ENCODE measurements around the gene RPL13A. TPM values are rescaled to one million over a fixed set of nuclear protein-coding genes. Genes with fewer than 3 reads are reported as not detected.

Gene RPL13A
- total and polyA plus RNA-seq, 9 of the 15 experiments (the other 6 are each of a cell fraction or from before 2014, with no cell fraction given), result 1,744 to 5,482 (median 2,949) TPM

DNA sequence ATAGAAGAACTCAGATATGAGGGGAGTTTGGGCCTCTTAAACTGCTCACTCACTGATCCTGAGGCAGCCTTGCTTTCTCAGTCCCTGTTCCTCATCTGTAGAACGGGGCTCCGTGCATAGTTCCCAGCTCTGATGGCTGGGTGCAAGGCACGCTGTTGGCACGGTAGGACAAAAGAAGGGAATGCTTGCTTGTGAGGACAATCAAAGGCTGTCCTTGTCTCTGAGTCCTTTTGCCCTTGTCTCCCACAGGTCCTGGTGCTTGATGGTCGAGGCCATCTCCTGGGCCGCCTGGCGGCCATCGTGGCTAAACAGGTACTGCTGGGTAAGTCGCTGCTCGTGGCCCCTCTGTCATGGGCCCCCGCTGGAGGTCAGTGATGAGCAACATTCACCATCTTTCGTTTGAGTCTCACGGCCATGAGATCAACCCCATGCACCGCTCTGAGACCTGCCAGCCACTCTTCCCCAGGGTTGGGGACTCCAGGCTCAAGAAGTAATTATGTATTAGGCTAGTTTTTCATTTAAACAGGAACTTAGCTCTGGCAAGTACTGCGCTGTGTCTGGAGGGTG lies 2.3 kb downstream of the RPL13A start (continued):
- TF ChIP-seq TAF7 (tag; IDR thresholded peaks at IDR 0.05), result no peak
- TF ChIP-seq SMARCE1 (IDR thresholded peaks at IDR 0.05), result no peak
- no peak for TF ChIP-seq ZNF76 (CRISPR knock-in tag; IDR thresholded peaks at IDR 0.05; ENCODE audit: borderline replicate concordance)
- TF ChIP-seq, protein P1, sequence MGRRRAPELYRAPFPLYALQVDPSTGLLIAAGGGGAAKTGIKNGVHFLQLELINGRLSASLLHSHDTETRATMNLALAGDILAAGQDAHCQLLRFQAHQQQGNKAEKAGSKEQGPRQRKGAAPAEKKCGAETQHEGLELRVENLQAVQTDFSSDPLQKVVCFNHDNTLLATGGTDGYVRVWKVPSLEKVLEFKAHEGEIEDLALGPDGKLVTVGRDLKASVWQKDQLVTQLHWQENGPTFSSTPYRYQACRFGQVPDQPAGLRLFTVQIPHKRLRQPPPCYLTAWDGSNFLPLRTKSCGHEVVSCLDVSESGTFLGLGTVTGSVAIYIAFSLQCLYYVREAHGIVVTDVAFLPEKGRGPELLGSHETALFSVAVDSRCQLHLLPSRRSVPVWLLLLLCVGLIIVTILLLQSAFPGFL (CRISPR knock-in tag; IDR thresholded peaks at IDR 0.05), result peak; percentile 99; the same call in 1 of the 2 replicates
- 0 out of 2 replicates have a peak, but pooled peaks have one; percentile 29 for TF ChIP-seq RUNX1 (IDR thresholded peaks at IDR 0.05; ENCODE audit: low read depth)
- peak; percentile 80 for TF ChIP-seq ESRRA (IDR thresholded peaks at IDR 0.05; ENCODE audit: borderline replicate concordance, low read depth)
- no peak for TF ChIP-seq NR2C2 (CRISPR knock-in tag; IDR thresholded peaks at IDR 0.05)
- TF ChIP-seq NR2C2 (tag; IDR thresholded peaks at IDR 0.05), result 0 out of 2 replicates have a peak, but pooled peaks have one; percentile 41
- peak; percentile 74; the same call in 1 of the 2 replicates for TF ChIP-seq ZBTB1 (CRISPR knock-in tag; IDR thresholded peaks at IDR 0.05; ENCODE audit: borderline replicate concordance, low read depth)
- TF ChIP-seq THAP12 (CRISPR knock-in tag; IDR thresholded peaks at IDR 0.05), result no peak
- no peak for TF ChIP-seq MTA3 (IDR thresholded peaks at IDR 0.05; ENCODE audit: borderline replicate concordance)
- TF ChIP-seq MCM2 (IDR thresholded peaks at IDR 0.05; ENCODE audit: low read depth), result no peak
- TF ChIP-seq, protein P2, sequence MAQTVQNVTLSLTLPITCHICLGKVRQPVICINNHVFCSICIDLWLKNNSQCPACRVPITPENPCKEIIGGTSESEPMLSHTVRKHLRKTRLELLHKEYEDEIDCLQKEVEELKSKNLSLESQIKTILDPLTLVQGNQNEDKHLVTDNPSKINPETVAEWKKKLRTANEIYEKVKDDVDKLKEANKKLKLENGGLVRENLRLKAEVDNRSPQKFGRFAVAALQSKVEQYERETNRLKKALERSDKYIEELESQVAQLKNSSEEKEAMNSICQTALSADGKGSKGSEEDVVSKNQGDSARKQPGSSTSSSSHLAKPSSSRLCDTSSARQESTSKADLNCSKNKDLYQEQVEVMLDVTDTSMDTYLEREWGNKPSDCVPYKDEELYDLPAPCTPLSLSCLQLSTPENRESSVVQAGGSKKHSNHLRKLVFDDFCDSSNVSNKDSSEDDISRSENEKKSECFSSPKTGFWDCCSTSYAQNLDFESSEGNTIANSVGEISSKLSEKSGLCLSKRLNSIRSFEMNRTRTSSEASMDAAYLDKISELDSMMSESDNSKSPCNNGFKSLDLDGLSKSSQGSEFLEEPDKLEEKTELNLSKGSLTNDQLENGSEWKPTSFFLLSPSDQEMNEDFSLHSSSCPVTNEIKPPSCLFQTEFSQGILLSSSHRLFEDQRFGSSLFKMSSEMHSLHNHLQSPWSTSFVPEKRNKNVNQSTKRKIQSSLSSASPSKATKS (CRISPR knock-in tag; IDR thresholded peaks at IDR 0.05), result no peak
- no peak for TF ChIP-seq CBFA2T3 (IDR thresholded peaks at IDR 0.05)
- TF ChIP-seq LCOR (CRISPR knock-in tag; IDR thresholded peaks at IDR 0.05), result peak; percentile 80
